Mammary epithelial cell (primary cell): Measurements from ENCODE around the gene IL18RAP.

Experiments used
- EZH2 ChIP-seq: IDR thresholded peaks from 2 replicates; pipeline ENCODE4 v1.6.1; 2012; ENCODE audit warnings: low read length, inconsistent platforms, borderline replicate concordance
- TF ChIP-seq, protein P1 (sequence below), 2 donors: IDR thresholded peaks in 1 of 2; conservative IDR thresholded peaks in 1 of 2; 2 replicates each; pipeline ENCODE4 v1.5.1; 2011 to 2012; ENCODE audit warnings: inconsistent platforms in 2 of 2, low read length in 2 of 2, mild to moderate bottlenecking in 2 of 2, control low read depth in 1 of 2, low read depth in 1 of 2; ENCODE audit not compliant: insufficient read depth in 1 of 2; ENCODE audit errors: extremely low read depth in 1 of 2

DNA sequence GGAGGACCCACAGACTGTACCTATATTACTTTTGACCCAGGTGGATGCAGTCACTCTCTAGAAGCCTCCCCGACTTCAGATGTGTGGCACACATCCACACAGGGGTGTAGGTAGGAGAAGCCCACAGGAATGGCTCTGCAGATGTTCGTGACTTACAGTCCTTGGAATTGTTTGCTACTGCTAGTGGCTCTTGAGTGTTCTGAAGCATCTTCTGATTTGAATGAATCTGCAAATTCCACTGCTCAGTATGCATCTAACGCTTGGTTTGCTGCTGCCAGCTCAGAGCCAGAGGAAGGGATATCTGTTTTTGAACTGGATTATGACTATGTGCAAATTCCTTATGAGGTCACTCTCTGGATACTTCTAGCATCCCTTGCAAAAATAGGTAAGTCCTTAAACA is 50.7 kb downstream of the IL18RAP start:
- TF ChIP-seq, protein P1, sequence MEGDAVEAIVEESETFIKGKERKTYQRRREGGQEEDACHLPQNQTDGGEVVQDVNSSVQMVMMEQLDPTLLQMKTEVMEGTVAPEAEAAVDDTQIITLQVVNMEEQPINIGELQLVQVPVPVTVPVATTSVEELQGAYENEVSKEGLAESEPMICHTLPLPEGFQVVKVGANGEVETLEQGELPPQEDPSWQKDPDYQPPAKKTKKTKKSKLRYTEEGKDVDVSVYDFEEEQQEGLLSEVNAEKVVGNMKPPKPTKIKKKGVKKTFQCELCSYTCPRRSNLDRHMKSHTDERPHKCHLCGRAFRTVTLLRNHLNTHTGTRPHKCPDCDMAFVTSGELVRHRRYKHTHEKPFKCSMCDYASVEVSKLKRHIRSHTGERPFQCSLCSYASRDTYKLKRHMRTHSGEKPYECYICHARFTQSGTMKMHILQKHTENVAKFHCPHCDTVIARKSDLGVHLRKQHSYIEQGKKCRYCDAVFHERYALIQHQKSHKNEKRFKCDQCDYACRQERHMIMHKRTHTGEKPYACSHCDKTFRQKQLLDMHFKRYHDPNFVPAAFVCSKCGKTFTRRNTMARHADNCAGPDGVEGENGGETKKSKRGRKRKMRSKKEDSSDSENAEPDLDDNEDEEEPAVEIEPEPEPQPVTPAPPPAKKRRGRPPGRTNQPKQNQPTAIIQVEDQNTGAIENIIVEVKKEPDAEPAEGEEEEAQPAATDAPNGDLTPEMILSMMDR (conservative IDR thresholded peaks at IDR 0.05 in 1 of 2, IDR thresholded peaks at IDR 0.05 in 1 of 2; ENCODE audit: extremely low read depth in 1 of 2, insufficient read depth in 1 of 2, low read depth in 1 of 2, low read length in 2 of 2): no peak
- peak; percentile 13 for TF ChIP-seq EZH2
